NCI-H526 treated with DMSO at 0.1 percent for 48 hours (cell line): ENCODE data around the gene GRIN2C.
"Not testable (repeated sequence)": the region's sequence is repeated elsewhere in the genome, so short reads cannot be mapped to it uniquely, and the experiment has no call there.

Source experiments
- DNase-seq: peaks from one replicate; lab custom pipeline; 2025; lab: John Stamatoyannopoulos, UW

The GRIN2C gene

DNA sequence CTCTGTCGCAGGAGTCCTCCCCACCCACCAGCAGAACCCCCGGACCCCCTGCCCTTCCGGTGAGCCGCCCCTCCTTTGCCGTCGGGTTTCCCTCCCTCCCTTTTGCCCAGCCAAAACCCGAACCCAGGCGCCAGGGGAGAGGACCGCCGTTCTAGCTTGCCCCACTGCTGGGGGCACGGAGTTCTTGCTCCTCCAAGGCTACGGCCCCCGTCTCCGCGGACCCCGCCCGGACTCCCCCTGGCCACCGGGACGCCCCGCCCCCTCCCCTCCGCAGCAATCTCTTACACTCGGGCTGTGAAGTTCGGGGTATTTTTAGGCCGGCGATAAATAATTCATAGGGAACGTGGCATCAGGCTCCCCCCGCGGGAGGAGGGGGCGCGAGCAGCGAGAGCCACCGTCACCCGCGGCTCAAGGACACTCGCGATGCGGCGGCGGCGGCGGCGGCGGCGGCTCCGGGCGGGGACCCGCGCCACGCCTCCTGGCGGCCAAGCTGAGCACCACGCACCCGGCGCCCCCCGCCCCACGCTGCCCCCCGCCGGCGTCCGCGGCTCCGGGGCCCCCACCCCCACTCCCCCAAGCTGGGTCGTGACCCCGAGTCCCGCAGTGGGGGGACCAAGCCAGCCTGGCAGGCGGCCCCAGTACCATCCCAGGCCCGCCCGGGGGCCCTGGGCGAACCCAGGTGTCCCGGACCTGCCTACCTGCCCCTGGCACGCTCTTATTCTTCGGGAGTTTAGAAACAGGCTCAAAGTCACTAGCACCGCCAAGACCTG lies at the start of gene GRIN2C:
Gene GRIN2C, minus strand, starts transcription at position 427 of the 770 bp plus-strand sequence. CDS start 4,793 bp downstream, outside the sequence.
- DNase-seq = no peak

DNA sequence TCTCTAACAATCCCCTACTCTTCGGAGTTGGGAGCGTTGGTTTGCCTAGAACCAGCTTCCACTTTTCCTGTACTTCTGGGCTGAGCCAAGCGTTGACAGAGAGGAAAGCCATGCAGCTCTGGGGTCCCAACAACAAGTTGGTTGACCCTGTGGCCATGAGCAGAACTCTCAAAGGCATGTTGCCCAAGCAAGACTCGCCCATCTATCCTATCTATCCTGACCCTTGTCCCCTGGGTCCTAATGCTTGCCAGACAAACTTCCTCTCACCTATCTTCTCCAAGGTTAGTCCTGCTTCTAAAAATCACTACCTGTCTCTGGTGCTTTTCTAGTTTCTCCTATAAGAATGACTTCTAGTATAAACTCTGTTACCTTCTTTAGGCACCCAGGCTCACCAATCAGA lies 49.4 kb upstream of the GRIN2C start:
- DNase-seq = not testable (repeated sequence)

DNA sequence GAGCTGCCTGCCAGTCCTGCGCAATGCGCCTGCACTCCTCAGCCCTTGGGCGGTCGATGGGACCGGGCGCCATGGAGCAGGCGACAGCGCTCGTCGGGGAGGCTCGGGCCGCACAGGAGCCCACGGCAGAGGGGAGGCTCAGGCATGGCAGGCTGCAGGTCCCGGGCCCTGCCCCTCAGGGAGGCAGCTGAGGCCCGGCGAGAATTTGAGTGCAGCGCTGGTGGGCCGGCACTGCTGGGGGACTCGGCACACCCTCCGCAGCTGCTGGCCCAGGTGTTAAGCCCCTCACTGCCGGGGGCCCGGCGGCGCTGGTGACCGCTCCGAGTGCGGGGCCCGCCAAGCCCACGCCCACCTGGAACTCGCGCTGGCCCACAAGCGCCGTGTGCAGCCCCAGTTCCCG lies 47.3 kb upstream of the GRIN2C start:
- DNase-seq = no peak

DNA sequence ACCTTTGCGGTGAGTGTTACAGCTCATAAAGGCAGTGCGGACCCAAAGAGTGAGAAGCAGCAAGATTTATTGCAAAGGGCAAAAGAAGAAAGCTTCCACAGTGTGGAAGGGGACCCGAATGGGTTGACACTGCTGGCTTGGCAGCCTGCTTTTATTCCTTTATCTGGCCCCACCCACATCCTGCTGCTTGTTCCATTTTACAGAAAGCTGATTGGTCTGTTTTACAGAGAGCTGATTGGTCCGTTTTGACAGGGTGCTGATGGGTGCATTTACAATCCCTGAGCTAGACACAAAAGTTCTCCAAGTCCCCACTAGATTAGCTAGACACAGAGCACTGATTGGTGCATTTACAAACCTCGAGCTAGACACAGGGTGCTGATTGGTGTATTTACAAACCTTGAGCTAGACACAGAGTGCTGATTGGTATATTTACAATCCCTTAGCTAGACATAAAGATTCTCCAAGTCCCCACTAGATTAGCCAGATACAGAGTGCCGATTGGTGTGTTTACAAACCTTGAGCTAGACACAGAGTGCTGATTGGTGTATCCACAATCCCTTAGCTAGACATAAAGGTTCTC lies 46.6 kb upstream of the GRIN2C start:
- DNase-seq = not testable (repeated sequence)

DNA sequence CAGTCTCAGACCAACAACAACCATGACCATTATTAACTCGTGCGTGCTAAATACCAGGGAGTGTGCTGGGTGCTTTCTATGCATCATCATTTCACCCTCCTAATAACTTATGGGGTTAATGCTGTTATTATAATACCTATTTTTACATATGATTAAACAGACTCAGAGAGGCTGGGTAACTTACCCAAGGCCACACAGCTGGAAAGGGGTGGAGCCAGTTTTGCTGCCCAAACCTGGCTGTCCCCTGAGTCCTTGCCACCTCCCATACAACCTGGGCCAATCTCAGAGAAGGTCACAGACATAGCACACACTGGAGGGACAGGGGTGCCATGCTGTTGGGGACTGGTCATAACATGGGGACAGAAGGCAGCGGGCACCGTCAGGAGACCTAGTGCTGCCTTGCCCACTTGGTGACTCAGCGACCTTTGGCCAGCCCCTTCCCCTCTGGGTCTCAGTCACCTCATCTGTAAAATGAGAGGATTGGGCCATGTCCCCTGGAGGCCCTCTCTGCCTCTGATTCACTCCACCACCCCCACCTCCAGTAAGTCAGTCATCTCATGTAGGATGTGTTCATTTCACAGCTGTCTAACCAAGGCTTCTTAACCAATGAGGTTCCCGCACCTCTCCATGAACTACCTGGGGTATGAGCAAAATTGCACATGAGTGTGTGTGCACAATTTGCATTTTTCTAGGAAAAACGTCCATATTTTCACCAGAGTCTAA lies 45.2 kb upstream of the GRIN2C start:
- DNase-seq = no peak

DNA sequence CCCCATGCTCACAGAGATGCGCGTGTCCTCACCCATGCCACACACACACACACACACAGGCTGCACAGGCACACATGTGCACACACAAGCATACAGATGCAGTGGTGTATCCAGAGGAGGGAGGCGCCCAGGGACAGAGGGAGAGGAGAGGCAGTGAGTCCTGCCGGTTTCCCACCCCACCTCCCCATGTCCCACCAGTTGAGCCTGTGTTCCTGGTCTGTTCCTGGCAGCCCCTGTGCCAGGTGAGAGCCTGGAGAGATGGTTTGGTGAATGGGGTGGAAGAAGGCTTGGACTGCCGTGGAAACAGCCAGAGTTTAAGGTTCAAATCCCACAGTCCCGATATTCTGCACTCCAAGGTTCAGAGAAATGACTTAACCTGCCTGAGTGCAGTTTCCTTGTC lies 44.0 kb upstream of the GRIN2C start:
- no peak for DNase-seq

DNA sequence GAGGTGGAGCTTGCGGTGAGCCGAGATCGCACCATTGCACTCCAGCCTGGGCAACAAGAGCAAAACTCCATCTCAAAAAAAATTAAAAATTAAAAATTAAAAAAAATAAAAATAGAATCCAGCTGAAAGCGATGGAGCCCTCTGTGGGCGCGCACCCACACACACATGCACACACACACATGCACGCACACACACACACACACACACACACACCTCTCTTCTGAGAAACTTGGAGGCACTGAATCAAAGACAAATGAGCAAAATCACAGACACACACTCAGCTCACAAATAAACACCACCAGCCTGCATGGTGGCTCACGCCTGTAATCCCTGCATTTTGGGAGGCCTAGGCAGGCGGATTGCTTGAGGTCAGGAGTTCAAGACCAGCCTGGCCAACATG lies 43.3 kb upstream of the GRIN2C start:
- DNase-seq = no peak

DNA sequence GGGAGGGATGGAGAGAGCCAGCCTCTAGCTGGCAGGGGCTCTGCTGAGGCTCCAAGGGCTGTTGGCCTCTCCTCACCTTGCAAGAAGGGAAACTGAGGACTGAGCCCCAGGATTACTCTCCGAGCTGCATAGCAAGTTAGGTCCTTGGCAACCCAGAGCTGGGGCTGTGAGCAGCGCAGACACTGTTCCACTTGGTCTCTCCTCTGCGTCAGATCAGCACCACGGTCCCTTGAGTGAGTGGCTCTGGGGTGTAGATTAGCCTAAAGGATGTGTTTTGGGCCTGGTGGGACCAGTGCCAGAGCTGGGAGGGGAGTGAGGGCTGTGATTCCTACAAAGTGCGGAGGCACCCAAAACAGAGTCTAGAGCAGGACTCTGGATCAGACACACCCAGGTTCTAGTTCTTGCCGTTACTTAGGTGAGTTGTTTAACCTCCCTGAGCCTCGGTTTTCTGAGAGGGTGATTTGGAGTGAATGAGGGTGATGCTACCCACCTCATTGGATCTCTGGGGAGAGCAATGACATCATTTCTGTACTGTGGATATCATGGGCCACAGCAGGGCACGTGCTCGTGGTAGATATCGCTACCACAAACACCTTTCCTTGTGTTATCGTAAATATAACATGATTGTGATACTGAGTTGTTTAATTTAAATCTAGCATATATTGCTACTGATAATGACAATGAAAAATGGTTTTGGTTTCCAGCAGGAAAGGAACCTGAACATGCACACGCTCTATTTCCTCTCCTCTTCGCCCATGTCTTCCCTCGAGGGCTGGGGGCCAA lies 41.9 kb upstream of the GRIN2C start:
- no peak for DNase-seq

DNA sequence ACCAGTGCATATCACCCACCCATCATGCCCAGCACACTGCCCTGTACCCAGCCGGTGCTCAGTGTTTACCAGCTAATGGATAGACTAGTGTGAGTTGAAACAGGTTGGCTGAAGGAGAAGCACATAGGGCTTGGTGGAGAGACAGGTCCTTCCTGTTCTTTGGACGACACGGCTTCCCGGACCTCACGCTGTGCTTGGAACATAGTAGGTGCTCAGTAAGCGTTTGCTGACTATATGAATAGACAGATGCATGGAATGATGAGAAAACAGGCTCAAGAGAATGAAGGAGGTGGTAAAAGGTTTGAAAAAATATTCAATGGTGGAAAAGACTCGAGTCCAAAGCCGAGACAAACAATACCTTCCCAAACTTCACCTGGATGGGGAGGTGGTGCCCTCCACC lies 40.5 kb upstream of the GRIN2C start:
- DNase-seq = no peak

DNA sequence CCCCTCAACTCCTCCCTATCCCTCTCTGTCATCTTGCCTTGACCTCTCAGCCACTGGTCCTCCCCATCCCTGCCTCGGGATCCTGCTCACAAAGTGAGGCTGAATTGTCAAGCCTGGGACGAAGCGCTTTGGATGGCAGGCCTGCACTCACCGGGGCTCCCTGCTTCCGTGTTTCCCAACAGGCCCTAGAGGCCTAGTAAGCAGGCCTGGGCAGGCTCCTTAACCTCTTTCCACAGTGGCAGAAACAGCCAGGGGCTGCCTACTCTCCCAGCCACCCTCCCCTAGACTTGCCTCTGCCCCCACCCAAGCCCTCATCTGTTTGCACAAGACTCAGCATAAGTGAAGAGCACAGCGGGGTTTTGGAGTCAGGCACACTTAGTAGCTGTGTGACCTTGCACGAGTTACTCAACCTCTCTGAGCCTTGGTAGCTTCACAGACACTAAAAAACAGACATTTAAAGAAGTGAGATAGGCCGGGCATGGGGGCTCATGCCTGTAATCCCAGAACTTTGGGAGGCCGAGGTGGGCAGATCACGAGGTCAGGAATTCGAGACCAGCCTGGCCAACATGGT lies 38.8 kb upstream of the GRIN2C start:
- no peak for DNase-seq

DNA sequence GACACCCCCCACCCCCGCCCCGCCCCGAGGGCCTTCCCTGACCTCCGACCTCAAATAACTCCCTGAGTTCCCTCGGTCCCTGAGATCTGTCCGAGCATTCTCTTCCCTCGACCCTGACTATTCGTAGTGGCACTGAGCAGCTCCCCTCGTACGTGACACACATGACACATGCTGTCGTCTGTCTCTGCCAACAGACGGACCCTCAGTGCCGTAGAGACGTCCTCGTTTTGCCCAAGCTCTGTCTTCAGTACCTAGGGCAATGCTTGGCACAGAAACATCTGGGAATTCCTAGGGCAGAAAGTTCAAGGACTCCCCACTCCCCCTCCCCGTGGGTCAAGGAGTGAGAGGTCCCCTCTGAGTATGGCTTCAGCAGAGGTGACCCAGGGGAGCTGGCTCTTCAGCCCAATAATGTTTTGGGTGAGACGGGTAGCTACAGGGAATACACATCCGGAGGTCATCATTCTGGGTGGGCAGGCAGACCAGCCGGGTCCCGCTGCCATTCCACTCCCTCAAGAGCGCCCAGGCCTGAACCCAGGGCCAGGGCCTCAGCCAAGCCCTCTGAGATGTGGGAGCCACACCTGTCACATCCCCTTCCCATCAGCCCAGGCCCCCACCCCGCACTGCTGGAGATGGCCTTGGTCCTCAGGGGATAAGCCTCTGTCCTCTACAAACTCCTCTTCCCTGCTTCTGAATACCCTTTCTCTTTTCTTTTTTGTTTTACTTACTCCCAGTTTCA lies 34.4 kb upstream of the GRIN2C start:
- no peak for DNase-seq

DNA sequence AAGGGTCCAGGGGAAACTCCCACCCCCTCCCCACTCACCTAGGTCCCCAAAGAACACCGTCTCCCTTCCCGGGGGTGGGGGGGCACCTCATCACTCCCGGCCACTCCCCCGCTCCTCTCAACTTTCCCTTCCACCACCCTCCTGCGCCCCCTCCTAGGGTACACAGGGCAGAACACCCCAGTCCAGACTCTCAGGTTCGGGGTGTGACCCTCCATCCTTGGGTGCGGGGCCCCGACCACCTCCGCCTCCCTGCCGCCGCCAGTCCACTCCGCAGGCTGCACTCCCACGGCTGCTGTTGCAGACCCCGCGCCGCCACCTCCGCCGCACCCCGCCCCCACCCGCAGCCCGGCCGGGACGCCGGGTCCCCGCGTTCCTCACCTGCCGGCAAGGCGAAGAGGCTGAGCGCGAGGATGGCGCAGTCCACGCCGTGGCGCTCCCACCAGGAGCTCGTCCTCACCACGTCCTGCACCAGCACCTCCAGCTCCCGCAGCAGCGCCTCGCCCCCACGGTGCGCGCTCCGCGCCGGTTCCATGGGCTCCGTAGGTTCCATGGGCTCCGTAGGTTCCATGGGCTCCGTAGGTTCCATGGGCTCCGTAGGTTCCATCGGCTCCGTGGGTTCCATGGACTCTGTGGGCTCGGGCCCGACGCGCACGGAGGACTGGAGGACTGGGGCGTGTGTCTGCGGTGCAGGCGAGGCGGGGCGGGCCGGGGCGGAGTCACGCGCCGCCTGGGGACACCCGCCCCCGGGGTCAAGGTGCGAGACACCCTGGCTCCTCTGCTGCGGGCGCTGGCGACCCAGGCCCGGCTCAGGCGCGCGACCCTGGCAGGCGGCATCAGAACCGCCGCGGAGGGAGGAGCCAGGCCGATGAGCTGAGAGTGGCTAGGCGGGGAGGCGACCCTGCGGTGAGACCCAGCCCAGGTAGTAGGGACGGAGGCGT lies 33.6 kb upstream of the GRIN2C start, which contains the start of gene FADS6:
Gene FADS6, minus strand, starts transcription at position 660 of the 938 bp plus-strand sequence. Its CDS starts 38 bp downstream, at position 622.
- no peak for DNase-seq

DNA sequence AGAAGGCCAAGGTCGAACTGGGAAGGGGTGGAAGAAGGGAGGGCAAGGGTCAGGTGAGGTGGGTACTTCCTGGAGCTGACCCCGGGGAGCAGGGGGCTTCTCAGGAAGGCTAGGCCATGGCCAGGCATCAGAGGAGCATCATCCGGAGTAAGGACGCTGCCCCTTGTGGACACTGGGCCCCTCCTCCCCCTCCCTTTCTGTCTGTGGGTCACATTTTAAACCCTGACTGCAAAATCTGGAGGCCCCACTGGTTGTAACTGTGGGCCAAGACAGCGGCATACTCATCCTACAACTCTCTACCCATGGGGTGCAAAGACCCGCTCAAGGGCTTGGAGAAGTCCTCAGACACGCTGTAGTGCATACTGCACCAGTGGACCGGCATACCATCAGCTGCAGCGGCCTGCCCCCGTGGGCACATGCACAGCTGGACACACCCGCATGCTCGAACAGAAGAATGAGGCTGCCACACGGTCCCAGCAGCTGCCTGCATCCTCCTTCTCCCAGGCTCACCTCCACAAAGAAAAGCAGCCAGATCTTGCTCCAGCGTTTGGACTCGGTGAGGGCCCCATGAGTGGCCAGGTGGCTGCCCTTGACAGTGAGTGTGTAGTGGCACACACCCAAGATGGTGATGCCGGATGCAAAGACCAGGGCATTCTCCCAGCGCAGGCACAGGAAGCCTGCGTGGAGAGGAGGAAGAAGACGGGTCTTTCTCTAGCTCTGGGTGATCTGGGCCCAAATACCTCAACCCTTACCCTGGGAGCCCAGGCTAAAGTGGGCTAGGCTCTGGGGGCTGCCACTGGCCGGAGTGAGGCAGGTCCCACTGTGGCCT lies 32.5 kb upstream of the GRIN2C start:
- DNase-seq = no peak

DNA sequence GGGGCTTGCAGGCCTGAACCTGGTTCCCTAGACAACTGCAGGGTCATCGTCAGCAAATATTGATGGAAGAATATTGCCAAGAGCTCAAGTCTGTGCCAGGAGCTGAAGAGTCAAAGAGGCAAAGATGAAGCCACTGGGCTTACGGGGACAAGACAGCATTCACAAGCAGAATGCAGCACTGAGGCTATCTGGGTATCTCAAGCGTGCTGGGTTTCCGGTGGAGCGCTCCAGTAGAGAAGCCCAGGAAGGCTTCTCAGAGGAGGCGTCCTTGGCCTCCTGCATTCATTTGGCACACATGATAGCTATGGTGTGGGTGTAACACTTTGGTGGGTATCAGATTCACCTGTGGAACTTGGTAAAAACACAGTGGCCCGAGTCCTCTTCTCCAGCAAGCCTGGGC lies 30.9 kb upstream of the GRIN2C start:
- DNase-seq = no peak

DNA sequence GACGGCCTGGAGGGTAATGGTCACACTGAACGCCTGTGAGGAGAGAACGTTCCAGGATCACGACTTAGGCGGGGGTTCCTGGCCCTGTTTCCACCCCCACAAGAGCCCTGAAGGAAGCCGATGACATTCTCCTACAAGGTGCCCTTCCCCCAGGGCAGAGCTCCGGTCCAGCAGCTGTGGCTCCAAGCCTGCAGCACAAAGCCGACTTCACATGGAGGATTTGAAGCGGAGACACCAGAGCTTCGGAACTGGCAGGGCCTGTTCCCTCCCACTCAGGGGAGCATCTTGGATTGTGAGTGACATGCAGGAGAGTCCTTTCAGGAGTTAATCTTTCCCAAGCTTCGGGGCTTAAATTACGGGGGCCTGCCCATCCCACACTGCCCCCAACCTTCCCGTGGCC lies 28.8 kb upstream of the GRIN2C start:
- no peak for DNase-seq

DNA sequence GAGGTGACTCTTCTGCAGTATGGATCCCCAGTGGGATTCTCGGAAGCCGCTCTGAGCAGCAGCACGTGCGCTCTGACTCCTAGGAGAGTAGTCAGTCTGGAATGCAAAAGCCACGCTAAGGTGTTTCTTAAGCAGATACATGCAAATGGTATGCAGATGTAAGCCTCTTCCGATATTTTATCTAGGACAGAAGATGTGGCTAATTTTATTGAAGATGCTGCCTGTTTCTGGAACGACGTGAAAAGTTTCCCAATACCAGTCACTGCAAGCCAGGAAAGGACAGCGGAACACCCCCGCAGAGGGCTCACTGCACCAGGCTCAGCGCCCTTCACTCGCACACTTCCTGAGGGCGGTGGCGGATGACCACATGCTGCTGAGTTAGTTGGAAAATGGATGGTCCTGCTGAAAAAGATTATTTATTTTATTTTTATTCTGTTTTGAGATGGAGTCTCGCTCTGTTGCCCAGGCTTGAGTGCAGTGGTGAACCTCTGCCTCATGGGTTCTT lies 23.6 kb upstream of the GRIN2C start:
- DNase-seq = no peak

DNA sequence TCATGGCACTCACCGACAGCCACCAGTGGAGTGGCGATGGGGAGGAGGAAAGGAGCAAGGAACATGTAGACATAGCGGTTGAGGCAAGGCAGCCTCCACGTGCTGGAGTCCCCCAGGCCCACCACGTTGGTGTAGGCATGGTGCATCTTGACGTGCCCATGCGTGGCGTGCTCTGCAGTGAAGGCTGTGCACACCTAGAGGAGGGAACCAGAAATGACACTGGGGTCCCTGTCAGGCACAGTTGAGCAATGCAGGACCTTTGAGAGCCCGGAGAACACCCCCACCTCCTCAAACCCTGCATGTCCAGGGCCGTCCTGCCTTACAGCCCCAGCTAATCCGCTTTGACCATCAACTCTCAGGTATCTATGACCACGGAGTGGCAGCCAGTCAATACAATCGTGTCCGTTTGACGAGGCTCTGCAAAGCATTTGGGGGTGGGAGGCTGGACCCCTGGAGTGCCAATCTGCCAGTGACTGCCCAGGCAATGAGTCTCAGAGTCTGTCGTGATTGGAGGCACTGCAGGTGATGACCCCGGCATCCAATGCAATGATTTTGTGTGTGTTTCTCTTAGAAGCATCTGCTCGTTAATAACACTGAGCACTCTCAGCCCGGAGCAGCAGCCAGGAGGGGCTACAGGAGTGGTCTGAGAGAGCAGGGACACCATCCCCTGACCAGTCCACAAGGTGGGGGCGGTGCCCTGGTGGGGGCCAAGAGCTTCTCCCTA lies 23.0 kb upstream of the GRIN2C start:
- DNase-seq = no peak

DNA sequence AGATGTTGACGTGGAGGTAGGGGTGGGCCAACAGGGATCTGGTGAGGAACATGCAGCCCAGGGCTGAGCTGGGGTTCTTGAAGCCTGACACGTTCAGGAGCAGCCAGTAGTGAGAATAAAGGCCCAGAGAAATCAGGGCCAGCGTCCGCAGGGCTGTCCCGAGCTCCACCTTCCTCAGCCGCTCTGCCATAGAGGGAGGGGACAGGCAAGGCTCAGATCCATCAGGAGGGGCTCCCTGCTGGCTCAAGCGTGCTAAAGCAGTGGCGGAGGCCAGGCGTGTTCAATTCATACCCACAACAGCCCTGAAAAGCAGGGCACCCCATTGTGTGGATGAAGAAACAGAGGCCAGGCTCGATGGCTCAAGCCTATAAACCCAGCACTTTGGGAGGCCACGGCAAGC lies 21.4 kb upstream of the GRIN2C start:
- no peak for DNase-seq
